GM23338 (cell line): Measurements from ENCODE around the gene RPL14. TPM values are rescaled to one million over a fixed set of nuclear protein-coding genes. Genes with fewer than 3 reads are reported as not detected.

ENCODE experiments used
- ATAC-seq: fragments of 200-7000 bp; cut with Tn5 transposase; 3 replicates; pipeline ENCODE4 v1.9.1; 2020
- DNase-seq: peaks from one replicate; pipeline ENCODE4 v3.0.0-alpha.2; 2015; ENCODE audit warnings: low spot score
- H2AFZ ChIP-seq: fragments of 200-600 bp; sonication (generic); 2 replicates; pipeline ENCODE4 v1.8.0; 2016; ENCODE audit warnings: antibody characterized with exemption, mild to moderate bottlenecking, moderate library complexity
- H3F3A ChIP-seq: fragments of 200-600 bp; sonication (generic); replicated peaks from 2 replicates; pipeline ENCODE4 v1.8.0; 2017; ENCODE audit warnings: antibody characterized with exemption, mixed run types, low read depth
- H3K27ac ChIP-seq: fragments of 200-600 bp; sonication (generic); 2 replicates; pipeline ENCODE4 v1.6.1; 2016; ENCODE audit warnings: low read depth
- H3K27me3 ChIP-seq: fragments of 200-600 bp; sonication (generic); 2 replicates; pipeline ENCODE4 v1.8.0; 2016; ENCODE audit warnings: mild to moderate bottlenecking, mixed run types, moderate library complexity; ENCODE audit not compliant: insufficient read depth
- H3K36me3 ChIP-seq: fragments of 200-600 bp; sonication (generic); 2 replicates; pipeline ENCODE4 v1.8.0; 2016; ENCODE audit warnings: mild to moderate bottlenecking; ENCODE audit not compliant: insufficient read depth
- H3K4me1 ChIP-seq: fragments of 200-600 bp; sonication (generic); 2 replicates; pipeline ENCODE4 v1.8.0; 2016; ENCODE audit warnings: mild to moderate bottlenecking, moderate library complexity; ENCODE audit not compliant: insufficient read depth
- H3K4me2 ChIP-seq: fragments of 200-600 bp; sonication (generic); 2 replicates; pipeline ENCODE4 v1.7.1; 2017; ENCODE audit warnings: mixed run types
- H3K4me3 ChIP-seq: fragments of 200-600 bp; sonication (generic); 2 replicates; pipeline ENCODE4 v1.6.1; 2016; ENCODE audit warnings: mixed run types
- H3K79me2 ChIP-seq: fragments of 200-600 bp; sonication (generic); replicated peaks from 2 replicates; pipeline ENCODE4 v1.8.0; 2017; ENCODE audit warnings: mild to moderate bottlenecking; ENCODE audit not compliant: insufficient read depth
- H3K9me2 ChIP-seq: fragments of 200-600 bp; sonication (generic); 2 replicates; pipeline ENCODE4 v1.8.0; 2017; ENCODE audit not compliant: insufficient read depth
- H4K20me1 ChIP-seq: fragments of 200-600 bp; sonication (generic); replicated peaks from 2 replicates; pipeline ENCODE4 v1.8.0; 2017; ENCODE audit warnings: mild to moderate bottlenecking; ENCODE audit not compliant: insufficient read depth
- H3K27ac Mint-ChIP-seq: 2 replicates; pipeline ENCODE4 v1.8.0; 2020; ENCODE audit warnings: inconsistent platforms, mild to moderate bottlenecking, moderate library complexity, mixed read lengths
- H3K27me3 Mint-ChIP-seq: 3 replicates; pipeline ENCODE4 v1.8.0; 2022; ENCODE audit warnings: low read depth, mild to moderate bottlenecking, moderate library complexity, mixed read lengths, inconsistent platforms; ENCODE audit not compliant: insufficient read depth, poor library complexity
- H3K36me3 Mint-ChIP-seq: 3 replicates; pipeline ENCODE4 v1.8.0; 2021; ENCODE audit warnings: low read depth, mild to moderate bottlenecking, inconsistent platforms, moderate library complexity, mixed read lengths
- H3K4me1 Mint-ChIP-seq: 3 replicates; pipeline ENCODE4 v1.8.0; 2020; ENCODE audit warnings: mild to moderate bottlenecking, inconsistent platforms, mixed read lengths
- H3K4me3 Mint-ChIP-seq: 3 replicates; pipeline ENCODE4 v1.8.0; 2021; ENCODE audit warnings: moderate library complexity, mild to moderate bottlenecking, inconsistent platforms, mixed read lengths
- H3K9me3 Mint-ChIP-seq: 3 replicates; pipeline ENCODE4 v1.8.0; 2020; ENCODE audit warnings: moderate library complexity, mild to moderate bottlenecking, inconsistent platforms, mixed read lengths
- CREB1 ChIP-seq: fragments of 250-450 bp; sonication (Bioruptor Pico); IDR thresholded peaks from 2 replicates; pipeline ENCODE4 v1.5.0; 2020; ENCODE audit warnings: low read depth, mild to moderate bottlenecking, moderate library complexity
- ETS1 ChIP-seq: IDR thresholded peaks from 2 replicates; pipeline ENCODE4 v1.6.1; 2016; ENCODE audit warnings: antibody characterized with exemption
- EZH2 ChIP-seq: fragments of 200-600 bp; sonication (generic); IDR thresholded peaks from one replicate; pipeline ENCODE4 v1.8.0; 2017; ENCODE audit warnings: antibody characterized with exemption, mild to moderate bottlenecking, low read depth; ENCODE audit not compliant: unreplicated experiment
- EZH2phosphoT487 ChIP-seq: fragments of 200-600 bp; sonication (generic); IDR thresholded peaks from one replicate; pipeline ENCODE4 v1.8.1; 2018; ENCODE audit warnings: antibody characterized with exemption; ENCODE audit not compliant: unreplicated experiment
- JUNB ChIP-seq: IDR thresholded peaks from one replicate; pipeline ENCODE4 v1.6.1; 2016; ENCODE audit warnings: antibody characterized with exemption; ENCODE audit not compliant: unreplicated experiment
- NANOG ChIP-seq: IDR thresholded peaks from 2 replicates; pipeline ENCODE4 v1.6.1; 2016; ENCODE audit warnings: antibody characterized with exemption, borderline replicate concordance
- POLR2AphosphoS5 ChIP-seq: IDR thresholded peaks from 2 replicates; pipeline ENCODE4 v1.6.1; 2016; ENCODE audit warnings: antibody characterized with exemption, low read depth
- STAT1 ChIP-seq: IDR thresholded peaks from one replicate; pipeline ENCODE4 v1.6.1; 2016; ENCODE audit warnings: antibody characterized with exemption; ENCODE audit not compliant: unreplicated experiment
- ZNF114 ChIP-seq: fragments of 250-450 bp; sonication (Bioruptor Pico); IDR thresholded peaks from 2 replicates; pipeline ENCODE4 v1.5.0; 2020; ENCODE audit warnings: mild to moderate bottlenecking, moderate library complexity
- ZNF331 ChIP-seq: fragments of 250-450 bp; sonication (Bioruptor Pico); IDR thresholded peaks from 2 replicates; pipeline ENCODE4 v1.5.0; 2020; ENCODE audit warnings: low read depth, mild to moderate bottlenecking, moderate library complexity
- ZNF462 ChIP-seq: fragments of 250-450 bp; sonication (Bioruptor Pico); IDR thresholded peaks from 2 replicates; pipeline ENCODE4 v1.5.0; 2020; ENCODE audit warnings: mild to moderate bottlenecking, moderate library complexity
- polyA plus RNA-seq: library from polyadenylated mRNA; unstranded; fragments of >200 nt; fragmentation: Nextera tagmentation; extraction: Ambion mirVana; gene quantifications from 2 replicates; pipeline ENCODE4 v1.2.1, GENCODE V29; 2016
- total RNA-seq: library from RNA; depleted of rRNA; stranded (reverse); fragments of >200 nt; shearing (Covaris generic); gene quantifications from 2 replicates; pipeline ENCODE4 v1.2.3, GENCODE V29; 2014
- TF ChIP-seq, protein P1 (sequence below), 2 experiments: fragments of 200-600 bp in 1 of 2; sonication (generic) in 1 of 2; conservative IDR thresholded peaks; 2 replicates each; pipeline versions ENCODE4 v1.5.1 to v1.6.1; 2016 to 2017; ENCODE audit warnings: antibody characterized with exemption in 2 of 2, low read depth in 2 of 2, mild to moderate bottlenecking in 2 of 2, moderate library complexity in 1 of 2
- TF ChIP-seq, protein P2 (sequence below): IDR thresholded peaks from one replicate; pipeline ENCODE4 v1.6.1; 2018; ENCODE audit warnings: antibody characterized with exemption; ENCODE audit not compliant: unreplicated experiment

Gene RPL14
- total and polyA plus RNA-seq, 2 experiments from 2014 or later: 596 to 1,748 TPM

DNA sequence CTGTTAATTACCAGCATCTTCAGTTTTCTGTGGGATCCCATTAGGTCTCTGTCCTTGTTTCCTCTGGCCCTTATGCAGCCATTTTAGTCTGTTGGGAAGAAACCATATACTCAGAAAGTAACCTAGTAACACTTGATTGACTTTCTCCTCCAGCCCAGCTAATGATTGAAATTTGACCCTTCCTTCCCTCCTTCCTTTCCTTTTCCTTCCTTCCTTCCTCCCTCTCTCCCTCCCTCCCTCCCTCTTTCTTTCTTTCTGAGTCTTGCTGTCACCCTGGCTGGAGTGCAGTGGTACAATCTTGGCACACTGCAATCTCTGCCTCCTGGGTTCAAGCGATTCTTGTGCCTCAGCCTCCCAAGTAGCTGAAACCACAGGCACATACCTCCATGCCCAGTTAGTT lies 42.8 kb downstream of the RPL14 start (continued):
- TF ChIP-seq NANOG (no peak), EZH2 (no peak), CREB1 (CRISPR knock-in tag) (no peak)

DNA sequence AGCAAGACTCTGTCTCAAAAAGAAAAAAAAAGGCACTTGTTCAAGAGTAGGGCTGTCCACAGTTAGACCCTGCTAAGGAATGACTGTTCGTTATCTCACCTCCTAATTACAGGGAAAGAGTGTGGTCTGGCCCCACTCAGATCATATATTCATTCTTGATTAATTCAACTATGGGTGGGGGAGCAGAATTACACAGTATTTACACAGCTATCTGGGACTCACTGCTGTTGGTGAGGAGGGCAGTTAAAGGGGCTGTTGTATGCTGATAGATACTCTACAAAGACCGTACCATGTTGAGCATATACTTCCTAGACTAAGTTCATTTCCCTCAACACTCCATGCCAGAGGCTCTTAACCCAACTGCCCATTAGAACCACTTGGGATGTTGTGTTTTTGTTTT lies 44.9 kb downstream of the RPL14 start:
- Mint-ChIP-seq H3K27me3 (peaks cover 3% of the 10 kb centered on the region), H3K9me3 (no peaks in the 10 kb centered on the region), H3K4me3 (no peak overlapping the region), H3K27ac (no peak overlapping the region), H3K36me3 (no peaks in the 10 kb centered on the region), H3K4me1 (peaks cover 7% of the 10 kb centered on the region)
- H3K4me3 ChIP-seq: no peak overlapping the region
- H3K4me2 ChIP-seq: no peak overlapping the region
- no peak for ATAC-seq
- DNase-seq: no peak
- H2AFZ ChIP-seq: no peak overlapping the region
- 0 out of 2 replicates have a peak, but pooled peaks cover 3% of the 10 kb centered on the region for H4K20me1 ChIP-seq
- H3K79me2 ChIP-seq: peaks cover 8% of the 10 kb centered on the region
- H3F3A ChIP-seq: 0 out of 2 replicates have a peak, but pooled peaks cover 2% of the 10 kb centered on the region
- TF ChIP-seq STAT1: no peak
- TF ChIP-seq ZNF462 (CRISPR knock-in tag): no peak
- TF ChIP-seq EZH2phosphoT487: no peak
- TF ChIP-seq POLR2AphosphoS5: no peak
- no peak for TF ChIP-seq EZH2
- TF ChIP-seq ZNF114 (CRISPR knock-in tag): no peak
- TF ChIP-seq ZNF331 (CRISPR knock-in tag): no peak
- TF ChIP-seq, protein P1, sequence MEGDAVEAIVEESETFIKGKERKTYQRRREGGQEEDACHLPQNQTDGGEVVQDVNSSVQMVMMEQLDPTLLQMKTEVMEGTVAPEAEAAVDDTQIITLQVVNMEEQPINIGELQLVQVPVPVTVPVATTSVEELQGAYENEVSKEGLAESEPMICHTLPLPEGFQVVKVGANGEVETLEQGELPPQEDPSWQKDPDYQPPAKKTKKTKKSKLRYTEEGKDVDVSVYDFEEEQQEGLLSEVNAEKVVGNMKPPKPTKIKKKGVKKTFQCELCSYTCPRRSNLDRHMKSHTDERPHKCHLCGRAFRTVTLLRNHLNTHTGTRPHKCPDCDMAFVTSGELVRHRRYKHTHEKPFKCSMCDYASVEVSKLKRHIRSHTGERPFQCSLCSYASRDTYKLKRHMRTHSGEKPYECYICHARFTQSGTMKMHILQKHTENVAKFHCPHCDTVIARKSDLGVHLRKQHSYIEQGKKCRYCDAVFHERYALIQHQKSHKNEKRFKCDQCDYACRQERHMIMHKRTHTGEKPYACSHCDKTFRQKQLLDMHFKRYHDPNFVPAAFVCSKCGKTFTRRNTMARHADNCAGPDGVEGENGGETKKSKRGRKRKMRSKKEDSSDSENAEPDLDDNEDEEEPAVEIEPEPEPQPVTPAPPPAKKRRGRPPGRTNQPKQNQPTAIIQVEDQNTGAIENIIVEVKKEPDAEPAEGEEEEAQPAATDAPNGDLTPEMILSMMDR (conservative IDR thresholded peaks at IDR 0.05; ENCODE audit: low read depth in 2 of 2): no peak
- TF ChIP-seq, protein P2, sequence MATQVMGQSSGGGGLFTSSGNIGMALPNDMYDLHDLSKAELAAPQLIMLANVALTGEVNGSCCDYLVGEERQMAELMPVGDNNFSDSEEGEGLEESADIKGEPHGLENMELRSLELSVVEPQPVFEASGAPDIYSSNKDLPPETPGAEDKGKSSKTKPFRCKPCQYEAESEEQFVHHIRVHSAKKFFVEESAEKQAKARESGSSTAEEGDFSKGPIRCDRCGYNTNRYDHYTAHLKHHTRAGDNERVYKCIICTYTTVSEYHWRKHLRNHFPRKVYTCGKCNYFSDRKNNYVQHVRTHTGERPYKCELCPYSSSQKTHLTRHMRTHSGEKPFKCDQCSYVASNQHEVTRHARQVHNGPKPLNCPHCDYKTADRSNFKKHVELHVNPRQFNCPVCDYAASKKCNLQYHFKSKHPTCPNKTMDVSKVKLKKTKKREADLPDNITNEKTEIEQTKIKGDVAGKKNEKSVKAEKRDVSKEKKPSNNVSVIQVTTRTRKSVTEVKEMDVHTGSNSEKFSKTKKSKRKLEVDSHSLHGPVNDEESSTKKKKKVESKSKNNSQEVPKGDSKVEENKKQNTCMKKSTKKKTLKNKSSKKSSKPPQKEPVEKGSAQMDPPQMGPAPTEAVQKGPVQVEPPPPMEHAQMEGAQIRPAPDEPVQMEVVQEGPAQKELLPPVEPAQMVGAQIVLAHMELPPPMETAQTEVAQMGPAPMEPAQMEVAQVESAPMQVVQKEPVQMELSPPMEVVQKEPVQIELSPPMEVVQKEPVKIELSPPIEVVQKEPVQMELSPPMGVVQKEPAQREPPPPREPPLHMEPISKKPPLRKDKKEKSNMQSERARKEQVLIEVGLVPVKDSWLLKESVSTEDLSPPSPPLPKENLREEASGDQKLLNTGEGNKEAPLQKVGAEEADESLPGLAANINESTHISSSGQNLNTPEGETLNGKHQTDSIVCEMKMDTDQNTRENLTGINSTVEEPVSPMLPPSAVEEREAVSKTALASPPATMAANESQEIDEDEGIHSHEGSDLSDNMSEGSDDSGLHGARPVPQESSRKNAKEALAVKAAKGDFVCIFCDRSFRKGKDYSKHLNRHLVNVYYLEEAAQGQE: no peak
- no peak for TF ChIP-seq ETS1
- no peak for TF ChIP-seq CREB1 (CRISPR knock-in tag)
- no peak for TF ChIP-seq JUNB
- no peak for TF ChIP-seq NANOG
- no peaks in the 10 kb centered on the region for H3K27me3 ChIP-seq
- H3K9me2 ChIP-seq: no peaks in the 10 kb centered on the region
- H3K4me1 ChIP-seq: peaks cover 15% of the 10 kb centered on the region
- no peaks in the 10 kb centered on the region for H3K36me3 ChIP-seq
- H3K27ac ChIP-seq: no peak overlapping the region
